Stimulated activated CD4-positive, alpha-beta T cell treated with anti-CD3 and anti-CD28 coated beads, Interleukin-12 subunit alpha, Interleukin-12 subunit beta, amount 100 ng/mL, for 4 hours (primary cell): Measurements from ENCODE around the gene TRPC4AP.

Source experiments
- DNase-seq: peaks from one replicate; pipeline ENCODE4 v3.0.0-alpha.2; 2020

The TRPC4AP gene

DNA sequence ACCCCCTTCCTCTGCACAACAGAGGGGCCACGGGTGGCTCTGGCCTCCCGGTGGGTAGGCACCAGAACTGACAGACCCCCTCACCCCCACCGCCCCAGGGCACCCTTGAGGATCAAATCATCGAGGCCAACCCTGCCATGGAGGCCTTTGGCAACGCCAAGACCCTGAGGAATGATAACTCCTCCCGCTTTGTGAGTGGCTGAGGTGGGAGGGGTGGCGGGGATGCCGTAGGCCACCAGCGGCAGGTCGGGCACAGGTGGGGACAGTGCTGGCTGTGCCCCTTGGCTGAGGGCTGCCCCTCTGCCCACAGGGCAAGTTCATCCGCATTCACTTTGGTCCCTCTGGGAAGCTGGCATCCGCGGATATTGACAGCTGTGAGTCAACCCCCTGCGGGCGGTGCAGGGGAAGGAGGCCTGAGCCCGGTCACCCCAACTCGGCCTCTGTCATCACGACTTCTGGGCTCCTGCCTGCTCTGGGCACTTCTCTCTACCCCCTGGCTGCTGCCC, 107.8 kb downstream of the TRPC4AP start:
- DNase-seq, result no peak

- no peak for DNase-seq
Measured at GRCh38 chr20:34983995-34984735, 108.4 kb downstream of the TRPC4AP start.

DNA sequence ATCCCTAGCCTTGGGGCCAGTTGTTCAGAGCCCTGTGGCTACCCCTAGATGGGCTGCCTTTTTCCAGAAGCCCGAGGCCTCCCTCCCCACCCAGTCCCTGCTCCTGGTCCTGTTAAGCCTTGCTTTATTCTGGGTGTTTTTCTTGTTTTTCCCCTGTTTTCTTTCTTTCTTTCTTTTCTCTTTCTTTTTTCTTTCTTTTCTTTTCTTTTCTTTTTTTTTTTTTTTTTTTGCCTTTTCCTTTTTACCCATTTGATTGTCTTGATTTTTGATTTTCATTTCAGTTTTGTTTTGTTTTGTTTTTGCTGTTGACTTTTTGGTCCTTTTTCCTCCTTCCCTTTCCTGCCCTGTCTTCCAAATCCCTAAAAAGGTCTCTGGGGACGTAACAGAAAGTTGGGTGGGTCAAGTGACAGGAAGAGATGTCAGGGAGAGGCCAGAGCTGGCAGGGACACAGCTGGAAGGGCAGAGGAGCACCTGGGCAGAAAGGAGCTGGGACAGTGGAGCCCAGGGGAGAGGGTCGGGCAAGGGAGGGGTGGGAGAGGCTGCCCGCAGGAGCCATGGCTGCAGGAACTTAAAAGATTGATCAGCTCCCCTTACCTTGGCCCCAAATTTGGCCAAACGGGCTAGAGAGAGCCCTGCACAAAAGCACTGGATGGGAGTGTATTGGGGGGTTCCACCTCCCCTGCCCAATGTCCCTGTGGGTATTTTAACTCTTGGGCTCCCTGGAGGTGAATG, 109.4 kb downstream of the TRPC4AP start:
- DNase-seq, result no peak

DNA sequence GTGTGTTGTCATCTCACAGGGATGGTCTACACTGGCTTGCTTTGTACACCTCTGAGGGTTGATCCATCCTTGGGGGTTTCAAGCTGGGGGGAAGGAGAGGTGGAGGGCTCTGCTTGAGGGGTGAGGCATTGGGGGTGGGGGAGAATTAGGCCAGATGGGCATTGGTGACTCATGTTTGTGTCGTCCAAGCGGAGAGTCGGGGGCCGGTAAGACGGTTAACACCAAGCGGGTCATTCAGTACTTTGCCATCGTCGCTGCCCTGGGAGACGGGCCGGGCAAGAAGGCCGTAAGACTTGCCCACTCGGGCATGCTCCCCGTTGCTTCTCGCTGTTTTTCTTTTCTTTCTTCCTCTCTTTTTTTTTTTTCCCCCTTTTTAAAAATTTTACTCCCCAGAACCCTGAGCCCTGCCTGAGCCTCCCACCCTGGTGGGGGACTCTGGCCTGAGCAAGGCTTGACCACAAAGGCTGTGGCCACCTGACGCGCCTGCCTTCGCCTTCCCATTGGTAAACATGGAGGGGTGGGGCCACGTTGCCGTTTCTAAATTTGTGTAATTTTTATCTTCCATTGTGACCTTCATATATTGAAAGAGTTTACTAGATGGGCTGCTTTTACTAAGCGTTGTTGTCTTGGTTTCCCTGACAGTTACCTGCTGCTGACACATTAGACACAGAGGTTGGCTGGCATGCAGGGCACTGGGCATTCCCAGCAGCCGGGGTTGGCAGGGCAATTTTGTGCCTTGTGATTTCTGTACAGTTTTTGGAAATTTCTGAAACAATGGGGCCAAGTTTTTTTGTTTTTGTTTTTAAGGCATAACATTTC, 110.1 kb downstream of the TRPC4AP start:
- no peak for DNase-seq

GRCh38 chr20:34980543-34981233, 111.9 kb downstream of the TRPC4AP start:
- DNase-seq, result no peak

DNA sequence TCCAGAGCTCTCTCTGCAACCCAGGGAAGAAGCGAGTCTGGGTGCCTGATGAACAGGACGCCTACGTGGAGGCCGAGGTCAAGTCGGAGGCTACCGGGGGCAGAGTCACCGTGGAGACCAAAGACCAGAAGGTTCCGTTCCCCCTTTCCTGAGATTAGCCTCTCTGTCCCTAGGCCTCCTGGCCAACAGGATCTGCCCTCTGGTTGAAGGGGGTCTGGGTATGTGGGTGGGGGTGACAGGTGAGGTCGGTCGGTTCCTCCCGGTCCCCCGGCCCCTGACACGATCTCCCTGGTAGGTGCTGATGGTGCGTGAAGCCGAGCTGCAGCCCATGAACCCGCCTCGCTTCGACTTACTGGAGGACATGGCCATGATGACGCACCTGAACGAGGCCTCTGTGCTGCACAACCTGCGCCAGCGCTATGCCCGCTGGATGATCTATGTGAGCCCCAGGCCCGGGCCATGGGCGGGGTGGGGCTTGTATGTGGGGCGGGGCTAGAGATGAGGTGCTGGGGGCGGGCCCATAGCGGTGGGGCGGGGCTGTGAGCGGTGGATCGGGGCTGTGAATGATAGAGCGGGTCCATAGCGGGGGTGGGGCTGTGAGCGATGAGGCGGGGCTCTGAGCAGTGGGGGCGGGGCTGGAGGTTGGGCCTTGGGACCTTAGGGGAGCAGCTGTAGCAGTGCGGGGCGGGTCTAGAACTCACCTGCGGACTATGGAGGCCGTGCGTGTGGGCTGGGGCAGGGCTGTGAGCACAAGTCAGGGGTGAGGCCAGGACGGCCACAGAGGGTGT, 113.0 kb downstream of the TRPC4AP start:
- DNase-seq, result no peak

- no peak for DNase-seq
Measured at GRCh38 chr20:34978092-34978744, 114.4 kb downstream of the TRPC4AP start.

GRCh38 chr20:34977365-34978091, 115.1 kb downstream of the TRPC4AP start:
- DNase-seq, result no peak

DNA sequence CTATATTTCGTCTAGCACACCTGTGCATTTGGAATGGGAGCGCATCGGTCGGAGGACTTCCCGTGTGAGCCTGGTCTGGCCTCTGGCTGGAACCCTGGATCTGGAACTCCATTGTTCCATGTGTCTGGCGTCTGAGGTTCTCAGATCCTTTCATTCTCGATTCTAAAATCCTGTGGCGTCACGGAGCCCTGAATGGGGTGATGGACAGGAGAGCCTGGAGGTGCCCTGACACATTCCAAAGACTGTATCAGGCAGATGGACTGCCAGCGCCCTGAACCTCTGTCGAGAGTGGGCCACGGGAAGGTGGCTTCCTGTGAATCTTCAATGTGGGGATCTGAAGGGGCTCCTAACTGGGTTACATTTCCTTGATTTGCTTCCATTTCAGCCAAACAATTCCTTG, 116.3 kb downstream of the TRPC4AP start:
- DNase-seq, result no peak

DNA sequence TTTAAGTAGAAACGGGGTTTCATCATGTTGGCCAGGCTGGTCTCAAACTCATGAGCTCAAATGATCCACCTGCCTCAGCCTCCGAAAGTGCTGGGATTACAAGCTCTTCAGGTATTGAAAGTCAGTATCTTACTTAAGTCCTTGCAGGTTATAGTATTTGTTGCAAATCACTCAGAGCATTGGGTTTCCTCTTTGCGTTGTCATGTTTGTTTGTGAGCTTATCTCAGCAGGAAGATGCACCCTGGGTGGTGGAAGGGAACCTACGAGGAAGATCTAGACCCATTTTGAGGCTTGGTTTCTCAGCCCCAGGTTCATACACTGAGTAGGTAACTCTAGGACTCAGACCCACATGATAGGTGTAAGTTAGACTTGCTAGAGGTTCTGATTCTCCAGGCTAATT, 118.4 kb downstream of the TRPC4AP start:
- DNase-seq, result no peak

DNA sequence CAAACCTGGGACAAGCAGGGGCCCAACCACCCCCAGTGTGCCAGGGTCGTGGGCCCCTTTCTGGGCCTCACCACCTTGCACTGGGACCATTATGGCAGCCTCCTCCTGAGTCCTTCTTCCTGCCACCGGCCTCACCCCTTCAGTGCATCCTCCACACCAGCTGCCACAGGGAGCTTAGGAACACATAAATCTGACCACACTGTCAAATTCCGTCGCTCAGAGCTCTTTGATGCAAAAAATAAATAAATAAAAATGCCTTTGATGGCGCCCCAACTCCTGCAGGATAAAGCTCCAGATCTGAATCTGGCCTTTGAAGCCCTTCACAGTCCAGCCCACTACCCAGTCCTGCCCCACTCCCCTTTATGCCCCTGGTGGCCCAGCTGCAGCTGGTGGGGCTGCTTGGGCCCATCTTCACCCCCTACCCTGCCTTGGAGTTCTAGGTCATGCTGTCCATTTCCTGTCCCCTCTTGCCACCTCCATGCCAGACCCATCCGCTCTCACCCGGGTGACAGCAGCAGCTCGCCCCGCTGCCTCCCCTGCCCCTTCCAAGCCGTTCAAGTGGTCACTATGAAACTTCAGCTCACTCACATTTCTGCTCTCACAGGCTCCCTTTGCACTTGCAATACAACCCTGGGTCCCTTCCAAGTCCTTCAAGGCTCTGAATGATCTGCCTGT, 120.9 kb downstream of the TRPC4AP start:
- no peak for DNase-seq

GRCh38 chr20:34970846-34971560, 121.6 kb downstream of the TRPC4AP start:
- no peak for DNase-seq

- no peak for DNase-seq
Measured at GRCh38 chr20:34970193-34970840, 122.3 kb downstream of the TRPC4AP start.

- no peak for DNase-seq
Measured at GRCh38 chr20:34968042-34968775, 124.4 kb downstream of the TRPC4AP start.

DNA sequence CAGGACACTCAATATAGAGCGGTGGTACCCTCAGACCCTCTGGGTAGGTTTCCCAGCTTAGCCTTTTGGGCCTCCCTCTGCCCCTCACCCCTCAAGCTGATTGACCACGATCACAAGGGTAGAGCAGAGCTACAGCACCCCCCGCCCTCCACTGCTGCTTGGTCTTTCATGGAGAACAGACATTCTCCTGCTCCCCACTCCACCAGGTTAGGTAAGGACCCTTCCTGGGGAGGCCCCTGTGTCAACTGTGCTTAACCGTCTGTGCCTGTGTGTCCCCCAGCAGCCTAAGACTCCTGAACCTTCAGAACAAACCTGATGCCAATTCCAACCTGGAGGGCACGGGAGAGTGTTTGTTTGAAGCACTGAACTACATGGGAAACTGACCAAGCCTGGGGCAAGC, 125.2 kb downstream of the TRPC4AP start:
- DNase-seq, result no peak

DNA sequence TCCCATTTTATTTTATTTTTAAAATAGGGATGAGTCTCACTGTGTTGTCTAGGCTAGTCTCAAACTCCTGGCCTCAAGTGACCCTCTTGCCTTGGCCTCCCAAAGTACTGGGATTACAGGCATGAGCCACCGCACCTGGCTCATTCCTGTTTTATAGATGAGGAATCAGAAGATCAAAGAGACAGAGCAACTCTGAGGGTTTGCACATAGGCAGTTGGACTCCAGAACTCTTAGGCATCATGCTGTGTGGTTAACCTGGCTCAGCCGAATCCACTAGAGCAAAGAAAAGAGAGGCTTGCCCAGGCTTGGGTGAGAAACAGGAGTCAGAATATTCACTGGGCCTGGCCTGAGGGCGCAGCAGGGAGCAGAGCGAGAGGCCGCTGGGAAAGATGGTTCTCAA, 127.6 kb downstream of the TRPC4AP start:
- DNase-seq, result no peak

DNA sequence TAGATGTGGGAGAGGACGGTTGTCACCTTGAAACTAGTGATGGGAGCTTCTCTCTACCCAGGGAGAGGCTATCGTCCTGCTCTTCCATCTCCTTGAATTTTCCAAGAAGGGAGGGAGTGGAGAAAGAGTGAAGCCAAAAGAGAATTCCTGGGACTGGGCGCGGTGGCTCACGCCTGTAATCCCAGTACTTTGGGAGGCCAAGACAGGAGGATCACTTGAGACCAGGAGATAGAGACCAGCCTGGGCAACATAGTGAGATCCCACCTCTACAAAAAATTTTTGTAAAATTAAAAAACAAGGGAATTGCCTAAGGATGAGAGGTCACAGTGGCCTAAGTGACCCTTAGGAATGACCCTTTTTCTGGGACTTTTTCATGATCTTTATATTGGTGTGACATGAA, 128.1 kb downstream of the TRPC4AP start:
- no peak for DNase-seq
